ENCODE results near the gene IL18RAP.

Gene IL18RAP, protein sequence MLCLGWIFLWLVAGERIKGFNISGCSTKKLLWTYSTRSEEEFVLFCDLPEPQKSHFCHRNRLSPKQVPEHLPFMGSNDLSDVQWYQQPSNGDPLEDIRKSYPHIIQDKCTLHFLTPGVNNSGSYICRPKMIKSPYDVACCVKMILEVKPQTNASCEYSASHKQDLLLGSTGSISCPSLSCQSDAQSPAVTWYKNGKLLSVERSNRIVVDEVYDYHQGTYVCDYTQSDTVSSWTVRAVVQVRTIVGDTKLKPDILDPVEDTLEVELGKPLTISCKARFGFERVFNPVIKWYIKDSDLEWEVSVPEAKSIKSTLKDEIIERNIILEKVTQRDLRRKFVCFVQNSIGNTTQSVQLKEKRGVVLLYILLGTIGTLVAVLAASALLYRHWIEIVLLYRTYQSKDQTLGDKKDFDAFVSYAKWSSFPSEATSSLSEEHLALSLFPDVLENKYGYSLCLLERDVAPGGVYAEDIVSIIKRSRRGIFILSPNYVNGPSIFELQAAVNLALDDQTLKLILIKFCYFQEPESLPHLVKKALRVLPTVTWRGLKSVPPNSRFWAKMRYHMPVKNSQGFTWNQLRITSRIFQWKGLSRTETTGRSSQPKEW

DNA sequence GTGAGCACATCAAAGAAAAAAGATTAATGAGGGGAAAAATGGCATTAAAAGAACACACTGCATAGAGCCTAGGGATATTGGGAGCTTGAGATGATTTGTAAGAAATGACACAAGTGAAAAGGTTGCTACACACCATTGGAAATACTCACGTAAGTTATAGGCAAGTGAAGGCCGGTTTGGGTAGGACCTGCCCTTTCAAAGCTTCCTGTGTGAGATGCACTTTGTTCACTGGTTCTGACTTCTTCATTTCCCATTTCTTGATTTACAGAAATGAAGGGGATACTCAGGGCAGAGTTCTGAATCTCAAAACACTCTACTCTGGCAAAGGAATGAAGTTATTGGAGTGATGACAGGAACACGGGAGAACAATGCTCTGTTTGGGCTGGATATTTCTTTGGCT, at the start of gene IL18RAP:
Gene IL18RAP (plus strand): TSS at position 251 of the 400 bp plus-strand sequence. CDS start 118 bp downstream, at position 369.
- DNase-seq, result no peak

DNA sequence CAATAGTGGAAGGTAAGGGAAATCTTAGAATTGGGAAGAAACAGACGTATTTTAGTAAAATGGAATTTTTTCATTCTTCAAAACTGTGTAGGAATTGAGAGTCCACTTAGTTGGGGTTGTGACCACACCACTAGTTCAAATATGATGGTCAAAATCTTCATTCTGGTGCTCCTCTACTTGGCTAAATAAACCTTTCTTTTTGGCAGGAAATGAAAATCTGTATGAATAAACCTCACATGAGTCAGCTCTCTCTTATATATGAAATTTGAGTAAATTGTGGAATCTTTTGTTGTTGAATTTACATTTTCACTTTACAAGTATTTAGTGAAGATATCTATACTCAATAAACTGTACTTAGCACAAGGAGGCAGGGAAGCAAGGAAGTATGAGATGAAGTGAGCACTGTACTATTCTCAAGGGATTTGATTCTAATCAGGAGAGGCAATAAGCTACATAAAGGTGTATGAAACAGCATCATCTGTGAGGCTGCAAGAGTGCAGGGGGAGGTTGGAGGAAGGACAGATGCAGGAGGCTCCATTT, 46.8 kb upstream of the IL18RAP start:
- DNase-seq, result no peak

DNA sequence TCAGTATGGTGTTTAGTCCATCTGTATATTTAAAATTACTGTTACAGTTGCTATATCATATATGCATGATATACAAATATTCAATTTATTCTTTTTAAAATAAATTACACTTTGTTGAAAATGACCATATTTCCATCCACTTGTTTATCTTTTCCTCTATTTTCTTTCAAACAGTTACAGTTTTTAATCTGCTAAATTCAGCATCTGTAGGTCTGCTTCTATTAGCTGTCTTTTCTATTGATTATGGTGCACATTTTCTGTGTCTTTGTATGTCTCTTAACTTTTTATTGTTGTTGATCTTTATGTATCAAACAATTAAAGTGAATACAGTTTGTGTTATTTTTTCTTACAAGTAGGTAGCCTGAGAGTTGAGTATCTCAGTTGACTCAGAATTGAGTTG, 39.2 kb upstream of the IL18RAP start:
- DNase-seq, result no peak

GRCh38 chr2:102385522-102385921, 37.4 kb upstream of the IL18RAP start:
- no peak for DNase-seq

GRCh38 chr2:102386004-102386403, 37.0 kb upstream of the IL18RAP start:
- no peak for DNase-seq

DNA sequence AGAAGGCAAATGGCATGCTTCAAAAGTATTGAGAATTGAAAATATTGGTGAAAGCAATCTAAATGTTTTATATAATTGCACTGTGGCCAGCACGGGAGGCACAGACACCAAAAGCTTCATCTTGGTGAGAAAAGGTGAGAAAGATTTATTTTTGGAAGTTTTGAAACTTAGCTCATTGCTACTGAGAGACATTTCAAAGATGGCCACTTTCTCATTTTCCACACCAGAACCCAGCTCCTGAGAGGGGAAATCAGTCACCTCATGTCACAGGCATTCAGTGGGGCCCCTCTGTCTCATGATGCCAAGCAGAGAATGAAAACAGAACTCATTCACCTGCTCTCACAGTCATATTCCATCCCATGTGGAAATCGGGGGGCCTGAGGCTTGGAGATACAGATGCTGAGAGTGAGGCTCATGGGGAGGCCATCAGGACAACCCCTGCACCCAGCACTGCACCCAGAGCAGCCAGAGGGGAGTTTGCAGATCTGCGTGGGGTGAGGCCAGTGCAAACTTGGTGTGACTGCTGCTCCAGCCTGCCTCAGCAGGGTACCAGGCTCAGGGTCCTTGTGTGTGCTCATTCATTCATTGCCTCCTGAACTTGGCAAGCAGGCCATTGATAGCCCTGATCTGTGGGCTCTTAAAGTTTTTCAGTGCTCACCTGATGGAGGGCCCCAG, 36.0 kb upstream of the IL18RAP start:
- no peak for DNase-seq

DNA sequence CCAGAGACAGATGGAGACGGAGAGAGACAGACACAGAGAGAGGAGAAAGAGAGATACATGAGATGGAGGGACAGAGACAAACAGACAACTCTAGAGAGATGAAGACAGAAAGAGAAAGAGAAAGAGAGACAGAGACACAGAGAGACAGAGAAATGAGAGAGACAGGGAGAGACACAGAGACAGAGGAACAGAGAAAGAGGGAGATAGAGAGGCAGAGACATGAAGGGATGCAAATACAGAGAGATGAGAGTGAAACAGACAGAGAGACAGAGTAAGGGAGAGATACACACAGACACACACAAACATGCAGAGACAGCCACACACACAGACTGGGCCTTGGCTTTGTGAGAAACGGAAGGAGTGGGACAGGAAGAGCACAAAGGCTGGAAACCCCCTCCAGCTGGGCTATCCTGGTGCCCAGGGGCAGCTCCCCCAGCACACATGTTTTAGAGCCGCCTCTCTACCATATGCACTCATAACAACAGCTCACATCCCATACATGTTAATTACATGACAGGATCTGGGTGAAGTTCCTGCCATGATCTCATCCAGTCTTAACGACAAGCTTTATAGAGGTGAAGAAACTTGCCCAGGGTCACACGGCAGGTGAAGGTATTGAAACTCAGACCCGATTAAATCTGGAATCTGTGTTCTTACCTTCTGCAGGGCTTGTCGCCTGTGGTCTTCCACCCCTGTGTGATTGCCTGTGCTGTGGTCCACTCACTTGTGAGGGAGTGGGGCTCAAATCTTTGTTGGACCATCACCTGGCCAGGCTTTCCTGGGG, 35.0 kb upstream of the IL18RAP start:
- no peak for DNase-seq

DNA sequence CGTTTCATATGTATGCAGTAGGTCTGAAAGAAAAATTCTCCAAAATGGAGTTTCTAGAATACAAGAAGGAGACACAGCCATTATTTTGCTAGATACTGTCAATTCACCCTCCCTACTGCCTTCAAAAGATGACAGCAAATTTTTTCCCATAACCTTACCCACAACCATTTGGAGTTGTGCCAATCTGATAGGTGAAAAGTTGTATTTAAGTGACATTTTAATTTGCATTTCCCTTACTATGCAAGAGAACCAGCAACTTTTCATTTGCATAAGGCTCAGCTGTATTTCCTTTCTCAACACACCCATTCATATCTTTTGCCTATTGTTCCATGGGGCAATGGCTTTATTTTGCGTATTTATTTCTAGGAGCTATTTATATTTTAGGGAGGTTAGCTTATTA, 31.4 kb upstream of the IL18RAP start:
- DNase-seq, result no peak

- no peak for DNase-seq
Observed at GRCh38 chr2:102392096-102392495, 30.9 kb upstream of the IL18RAP start.

DNA sequence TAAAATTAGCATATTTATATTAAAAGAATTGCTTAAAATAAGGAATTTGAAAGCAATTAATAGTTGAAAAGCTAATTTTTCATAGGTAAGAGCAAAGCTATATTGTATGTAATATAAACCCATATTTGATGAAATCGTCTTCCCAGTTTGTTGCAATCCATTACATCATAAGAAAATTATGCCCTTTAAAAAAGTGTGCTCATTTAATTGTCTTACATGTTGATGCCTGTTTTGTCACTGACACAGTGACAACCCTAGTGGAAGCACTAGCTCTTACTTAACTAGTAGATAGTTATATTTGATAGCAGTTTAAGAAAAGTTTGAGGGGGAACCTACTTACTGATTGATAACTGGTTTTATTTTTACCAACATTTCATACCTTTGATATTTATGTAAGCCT, 30.0 kb upstream of the IL18RAP start:
- DNase-seq, result no peak

DNA sequence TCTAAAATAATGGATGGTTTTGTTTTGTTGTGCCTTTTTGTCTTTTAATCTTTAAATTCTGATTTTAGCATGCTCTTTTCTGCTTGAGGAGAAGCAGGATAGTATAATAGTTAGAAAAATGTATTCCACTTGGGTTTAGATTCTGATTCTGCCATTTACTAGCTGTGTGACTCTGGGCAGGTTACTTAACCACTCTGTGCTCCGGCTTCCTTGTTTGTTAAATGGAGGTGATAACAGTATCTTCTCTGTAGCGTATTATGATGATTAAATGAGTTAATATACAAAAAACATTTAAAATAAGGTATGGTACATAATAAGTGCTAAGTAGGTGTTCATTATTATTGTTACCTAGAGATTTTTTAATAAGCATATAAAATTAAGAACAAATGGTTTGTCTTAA, 26.9 kb upstream of the IL18RAP start:
- DNase-seq, result no peak

DNA sequence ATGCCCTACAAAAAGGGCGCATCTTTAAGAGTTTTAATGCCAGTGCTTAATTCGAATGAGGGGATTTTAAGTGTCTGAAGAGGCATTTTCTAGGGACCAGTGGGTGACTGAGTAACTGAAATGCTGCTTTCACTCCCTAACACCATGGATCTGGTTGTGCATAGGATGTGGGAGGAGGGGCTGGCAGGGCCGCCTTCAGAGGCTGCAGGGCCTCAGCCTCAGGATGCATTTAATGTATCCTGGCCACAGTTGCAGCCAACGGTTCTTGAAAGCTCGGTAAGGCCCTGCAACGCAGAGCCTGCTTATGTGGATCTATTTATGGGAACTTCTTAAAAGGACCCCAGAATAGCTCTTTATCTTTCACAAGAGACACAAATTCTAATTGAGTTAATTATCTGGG, 25.8 kb upstream of the IL18RAP start:
- no peak for DNase-seq

GRCh38 chr2:102399499-102400141, 23.3 kb upstream of the IL18RAP start:
- no peak for DNase-seq

DNA sequence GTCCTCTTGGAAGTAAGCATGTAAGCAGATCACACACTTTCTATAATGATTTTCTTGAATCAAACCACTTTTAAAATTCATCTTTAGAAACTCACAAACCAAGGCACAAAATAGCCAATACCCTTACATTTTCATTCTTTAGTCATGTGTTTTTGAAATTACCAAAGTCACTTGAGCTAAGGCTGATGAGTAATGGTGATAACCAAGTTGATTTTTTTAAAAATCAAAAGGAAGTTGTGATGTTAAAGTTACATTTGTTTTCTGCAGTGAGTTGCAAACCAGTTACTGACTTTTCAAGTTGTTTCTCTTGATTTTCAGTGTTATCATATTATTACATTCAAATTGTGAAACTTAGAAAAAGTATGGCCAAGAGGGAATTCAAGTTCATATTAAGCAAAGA, 21.5 kb upstream of the IL18RAP start:
- DNase-seq, result no peak

DNA sequence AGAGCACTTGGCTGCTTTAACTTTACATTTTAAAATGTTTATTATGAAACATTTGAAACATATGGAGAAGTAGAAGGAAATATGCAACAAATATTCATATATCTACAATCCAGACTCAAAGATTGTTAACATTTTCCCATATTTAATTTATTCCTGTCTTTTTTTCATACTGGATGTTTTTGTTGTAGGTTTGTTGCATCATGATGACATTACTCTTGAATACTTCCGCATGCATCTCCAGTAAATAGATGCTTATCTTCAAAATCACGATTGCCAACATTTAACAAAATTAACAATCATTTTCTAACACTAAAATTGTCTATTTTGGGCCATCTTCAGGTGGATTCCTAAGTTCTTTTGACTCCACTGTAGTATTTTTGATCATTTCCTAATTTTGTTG, 21.1 kb upstream of the IL18RAP start:
- DNase-seq, result no peak

DNA sequence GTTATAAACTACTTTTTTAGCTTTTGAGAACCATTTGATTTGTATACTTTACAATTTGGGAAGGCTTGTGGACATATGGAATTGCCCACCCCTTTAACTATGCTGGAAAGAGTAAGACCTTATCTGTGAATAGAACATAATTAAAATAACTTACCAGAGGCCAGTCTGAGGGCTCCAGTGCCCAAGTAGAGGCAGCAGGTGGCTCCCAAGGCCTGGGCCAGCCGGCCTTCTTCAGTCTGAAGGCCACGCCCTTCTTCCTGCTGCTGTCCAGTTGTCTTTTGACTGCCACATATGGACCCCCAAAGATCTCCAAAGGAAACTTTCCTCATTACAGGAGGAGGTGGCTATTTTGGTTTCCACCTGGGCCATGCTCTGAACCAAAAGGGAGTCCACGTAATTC, 12.0 kb upstream of the IL18RAP start:
- no peak for DNase-seq

- no peak for DNase-seq
Observed at GRCh38 chr2:102412199-102412598, 10.8 kb upstream of the IL18RAP start.

GRCh38 chr2:102417946-102418345, 5.0 kb upstream of the IL18RAP start:
- DNase-seq, result no peak

DNA sequence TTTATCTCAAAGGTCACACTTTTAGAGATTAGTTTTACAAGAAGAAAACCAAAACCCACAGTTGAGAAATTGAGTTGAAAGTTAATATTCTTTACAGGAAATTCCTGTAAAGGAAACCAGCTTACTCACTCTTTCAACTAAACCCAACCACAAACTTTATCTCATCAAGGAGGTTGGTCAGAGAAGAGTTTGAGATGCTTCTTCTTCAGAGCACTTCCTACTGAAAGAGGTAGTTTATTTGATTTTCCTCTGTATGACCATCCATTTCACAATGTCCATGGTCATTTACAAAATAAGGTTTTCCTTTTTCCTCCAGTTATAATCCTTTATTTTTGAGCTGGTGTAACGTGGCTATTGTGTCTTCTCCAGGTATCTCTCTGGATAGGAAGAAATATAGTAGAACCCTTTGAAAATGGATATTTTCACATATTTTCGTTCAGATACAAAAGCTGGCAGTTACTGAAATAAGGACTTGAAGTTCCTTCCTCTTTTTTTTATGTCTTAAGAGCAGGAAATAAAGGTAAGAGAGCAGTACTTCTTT, 4.5 kb upstream of the IL18RAP start:
- no peak for DNase-seq

- no peak for DNase-seq
Observed at GRCh38 chr2:102420290-102420689, 2.7 kb upstream of the IL18RAP start.

- DNase-seq, result no peak
Observed at GRCh38 chr2:102421890-102422759, 835 bp upstream of the IL18RAP start.

All from stimulated activated naive CD4-positive, alpha-beta T cell treated with Interleukin-2 at 50 U/mL for 16 hours (primary cell).